PC-9 (cell line): ENCODE data around the gene TBX18.

Source experiments
- CTCF ChIP-seq: fragments of 200-600 bp; sonication (generic); conservative IDR thresholded peaks from 2 replicates; pipeline ENCODE4 v1.6.1; 2017; ENCODE audit warnings: mixed run types, antibody characterized with exemption, mild to moderate bottlenecking, moderate library complexity
- EZH2 ChIP-seq: fragments of 200-600 bp; sonication (generic); IDR thresholded peaks from 2 replicates; pipeline ENCODE4 v1.8.0; 2017; ENCODE audit warnings: antibody characterized with exemption, low read depth

- no peak for TF ChIP-seq CTCF
- no peak for TF ChIP-seq EZH2
Measured at GRCh38 chr6:84789170-84789569, 24.8 kb upstream of the TBX18 start.
